Measurements from ENCODE around the gene CBL. TPM values are rescaled to one million over a fixed set of nuclear protein-coding genes. Genes with fewer than 3 reads are reported as not detected.
A peak's percentile ranks its signal among the peaks of the same experiment; 100 is the strongest.

Gene CBL
- total RNA-seq, 1 donor, result 9.0 TPM

- Histone ChIP-seq H3K4me3 (ENCODE audit: insufficient read depth, low read length) (no peak overlapping the region), H2AFZ (ENCODE audit: low read length) (no peak overlapping the region), H3K4me1 (ENCODE audit: insufficient read depth, low read length) (peaks cover 15% of the 10 kb centered on the region), H3K79me2 (ENCODE audit: insufficient read depth, low read length) (no peaks in the 10 kb centered on the region), H3K9me3 (ENCODE audit: low read depth, low read length) (no peaks in the 10 kb centered on the region), H3K4me2 (ENCODE audit: insufficient read depth, low read length) (no peak overlapping the region), H3K27ac (ENCODE audit: low read depth, low read length) (no peak overlapping the region), H3K27me3 (ENCODE audit: insufficient read depth, low read length) (no peaks in the 10 kb centered on the region), H4K20me1 (ENCODE audit: insufficient read depth, low read length) (no peaks in the 10 kb centered on the region), H3K36me3 (ENCODE audit: insufficient read depth, low read length) (peaks cover 61% of the 10 kb centered on the region)
- DNase-seq (ENCODE audit: insufficient read length, low spot score, missing footprints), result no peak
- TF ChIP-seq, protein P1, sequence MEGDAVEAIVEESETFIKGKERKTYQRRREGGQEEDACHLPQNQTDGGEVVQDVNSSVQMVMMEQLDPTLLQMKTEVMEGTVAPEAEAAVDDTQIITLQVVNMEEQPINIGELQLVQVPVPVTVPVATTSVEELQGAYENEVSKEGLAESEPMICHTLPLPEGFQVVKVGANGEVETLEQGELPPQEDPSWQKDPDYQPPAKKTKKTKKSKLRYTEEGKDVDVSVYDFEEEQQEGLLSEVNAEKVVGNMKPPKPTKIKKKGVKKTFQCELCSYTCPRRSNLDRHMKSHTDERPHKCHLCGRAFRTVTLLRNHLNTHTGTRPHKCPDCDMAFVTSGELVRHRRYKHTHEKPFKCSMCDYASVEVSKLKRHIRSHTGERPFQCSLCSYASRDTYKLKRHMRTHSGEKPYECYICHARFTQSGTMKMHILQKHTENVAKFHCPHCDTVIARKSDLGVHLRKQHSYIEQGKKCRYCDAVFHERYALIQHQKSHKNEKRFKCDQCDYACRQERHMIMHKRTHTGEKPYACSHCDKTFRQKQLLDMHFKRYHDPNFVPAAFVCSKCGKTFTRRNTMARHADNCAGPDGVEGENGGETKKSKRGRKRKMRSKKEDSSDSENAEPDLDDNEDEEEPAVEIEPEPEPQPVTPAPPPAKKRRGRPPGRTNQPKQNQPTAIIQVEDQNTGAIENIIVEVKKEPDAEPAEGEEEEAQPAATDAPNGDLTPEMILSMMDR (IDR thresholded peaks at IDR 0.05; ENCODE audit: extremely low read depth, low read depth, low read length), result no peak
Measured at GRCh38 chr11:119303227-119303718, 97.1 kb downstream of the CBL start.

- TF ChIP-seq, protein P1 (IDR thresholded peaks at IDR 0.05; ENCODE audit: extremely low read depth, low read depth, low read length), result no peak
- Histone ChIP-seq H3K36me3 (ENCODE audit: insufficient read depth, low read length) (peaks cover 40% of the 10 kb centered on the region), H2AFZ (ENCODE audit: low read length) (peak overlapping the region; percentile 60), H3K4me1 (ENCODE audit: insufficient read depth, low read length) (peaks cover 15% of the 10 kb centered on the region), H3K4me2 (ENCODE audit: insufficient read depth, low read length) (peak overlapping the region; percentile 1), H3K79me2 (ENCODE audit: insufficient read depth, low read length) (no peaks in the 10 kb centered on the region), H3K27ac (ENCODE audit: low read depth, low read length) (peak overlapping the region; percentile 68), H3K9me3 (ENCODE audit: low read depth, low read length) (no peaks in the 10 kb centered on the region), H3K4me3 (ENCODE audit: insufficient read depth, low read length) (no peak overlapping the region), H4K20me1 (ENCODE audit: insufficient read depth, low read length) (no peaks in the 10 kb centered on the region), H3K27me3 (ENCODE audit: insufficient read depth, low read length) (no peaks in the 10 kb centered on the region)
- peak; percentile 42 for DNase-seq (ENCODE audit: insufficient read length, low spot score, missing footprints)
Measured at GRCh38 chr11:119305556-119306372, 99.6 kb downstream of the CBL start.

DNA sequence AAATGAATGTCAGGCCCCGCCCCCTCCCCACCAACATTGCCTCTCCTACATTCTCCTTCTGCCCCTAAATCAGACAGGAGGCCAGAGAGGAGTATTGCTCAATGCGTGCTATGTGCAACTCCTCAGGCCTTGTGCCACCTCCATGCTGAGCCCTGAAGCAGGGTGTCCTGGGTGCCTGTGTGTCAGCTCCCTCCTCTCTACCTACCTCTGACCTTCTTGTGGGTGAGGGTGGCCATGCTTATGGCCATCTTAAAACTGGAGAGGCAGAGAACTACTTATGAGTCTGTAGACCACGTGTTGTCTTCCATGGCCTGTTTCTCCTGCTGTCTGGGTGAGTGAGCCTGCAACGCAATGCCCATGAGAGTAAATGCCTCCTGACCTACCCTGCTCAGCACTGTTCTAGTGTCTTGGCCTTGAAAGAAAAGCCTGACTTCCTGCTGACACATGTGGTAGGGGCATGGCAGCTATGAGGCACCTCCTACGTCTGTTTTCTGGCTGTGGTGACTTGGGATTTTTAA is 100.3 kb downstream of the CBL start:
- Histone ChIP-seq H2AFZ (ENCODE audit: low read length) (peak overlapping the region; percentile 60), H3K4me3 (ENCODE audit: insufficient read depth, low read length) (no peak overlapping the region), H3K4me2 (ENCODE audit: insufficient read depth, low read length) (peak overlapping the region; percentile 1), H3K27ac (ENCODE audit: low read depth, low read length) (peak overlapping the region; percentile 68), H3K27me3 (ENCODE audit: insufficient read depth, low read length) (no peaks in the 10 kb centered on the region), H3K36me3 (ENCODE audit: insufficient read depth, low read length) (peaks cover 37% of the 10 kb centered on the region), H3K79me2 (ENCODE audit: insufficient read depth, low read length) (no peaks in the 10 kb centered on the region), H4K20me1 (ENCODE audit: insufficient read depth, low read length) (no peaks in the 10 kb centered on the region), H3K9me3 (ENCODE audit: low read depth, low read length) (no peaks in the 10 kb centered on the region), H3K4me1 (ENCODE audit: insufficient read depth, low read length) (peaks cover 15% of the 10 kb centered on the region)
- DNase-seq (ENCODE audit: insufficient read length, low spot score, missing footprints), result peak; percentile 92
- TF ChIP-seq, protein P1 (IDR thresholded peaks at IDR 0.05; ENCODE audit: extremely low read depth, low read depth, low read length), result no peak

DNA sequence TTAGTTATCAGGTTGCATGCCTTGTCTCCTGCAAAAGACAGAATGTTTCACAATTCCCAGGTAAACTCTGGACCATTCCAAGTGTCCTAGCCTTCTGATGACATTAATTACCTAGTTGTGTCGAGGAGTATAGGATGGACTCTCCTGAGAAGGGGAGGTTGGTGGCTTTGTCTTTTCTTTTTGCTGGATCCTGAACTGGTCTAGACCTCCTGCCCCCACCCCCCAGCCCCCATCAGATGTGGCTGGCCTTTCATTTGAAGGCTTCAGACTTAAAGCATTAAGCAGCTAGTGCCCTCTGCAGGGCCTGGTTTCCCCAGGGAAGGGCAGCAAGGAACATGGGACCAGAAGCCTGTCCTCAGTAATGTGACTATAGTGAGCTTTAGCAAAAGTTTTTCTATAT is 101.1 kb downstream of the CBL start:
- Histone ChIP-seq H3K36me3 (ENCODE audit: insufficient read depth, low read length) (peaks cover 33% of the 10 kb centered on the region), H3K27ac (ENCODE audit: low read depth, low read length) (peak overlapping the region; percentile 68), H3K79me2 (ENCODE audit: insufficient read depth, low read length) (no peaks in the 10 kb centered on the region), H3K9me3 (ENCODE audit: low read depth, low read length) (no peaks in the 10 kb centered on the region), H3K4me1 (ENCODE audit: insufficient read depth, low read length) (peaks cover 15% of the 10 kb centered on the region), H4K20me1 (ENCODE audit: insufficient read depth, low read length) (no peaks in the 10 kb centered on the region), H3K4me3 (ENCODE audit: insufficient read depth, low read length) (no peak overlapping the region), H2AFZ (ENCODE audit: low read length) (no peak overlapping the region), H3K27me3 (ENCODE audit: insufficient read depth, low read length) (no peaks in the 10 kb centered on the region), H3K4me2 (ENCODE audit: insufficient read depth, low read length) (no peak overlapping the region)
- DNase-seq (ENCODE audit: insufficient read length, low spot score, missing footprints), result no peak
- TF ChIP-seq, protein P1 (IDR thresholded peaks at IDR 0.05; ENCODE audit: extremely low read depth, low read depth, low read length), result no peak

All from osteoblast (primary cell).